ENCODE data around the gene MARS1. TPM values are rescaled to one million over a fixed set of nuclear protein-coding genes. Genes with fewer than 3 reads are reported as not detected.
"Not testable (repeated sequence)": the region's sequence is repeated elsewhere in the genome, so short reads cannot be mapped to it uniquely, and the experiment has no call there.

Gene MARS1
- total RNA-seq = 78.0 TPM

DNA sequence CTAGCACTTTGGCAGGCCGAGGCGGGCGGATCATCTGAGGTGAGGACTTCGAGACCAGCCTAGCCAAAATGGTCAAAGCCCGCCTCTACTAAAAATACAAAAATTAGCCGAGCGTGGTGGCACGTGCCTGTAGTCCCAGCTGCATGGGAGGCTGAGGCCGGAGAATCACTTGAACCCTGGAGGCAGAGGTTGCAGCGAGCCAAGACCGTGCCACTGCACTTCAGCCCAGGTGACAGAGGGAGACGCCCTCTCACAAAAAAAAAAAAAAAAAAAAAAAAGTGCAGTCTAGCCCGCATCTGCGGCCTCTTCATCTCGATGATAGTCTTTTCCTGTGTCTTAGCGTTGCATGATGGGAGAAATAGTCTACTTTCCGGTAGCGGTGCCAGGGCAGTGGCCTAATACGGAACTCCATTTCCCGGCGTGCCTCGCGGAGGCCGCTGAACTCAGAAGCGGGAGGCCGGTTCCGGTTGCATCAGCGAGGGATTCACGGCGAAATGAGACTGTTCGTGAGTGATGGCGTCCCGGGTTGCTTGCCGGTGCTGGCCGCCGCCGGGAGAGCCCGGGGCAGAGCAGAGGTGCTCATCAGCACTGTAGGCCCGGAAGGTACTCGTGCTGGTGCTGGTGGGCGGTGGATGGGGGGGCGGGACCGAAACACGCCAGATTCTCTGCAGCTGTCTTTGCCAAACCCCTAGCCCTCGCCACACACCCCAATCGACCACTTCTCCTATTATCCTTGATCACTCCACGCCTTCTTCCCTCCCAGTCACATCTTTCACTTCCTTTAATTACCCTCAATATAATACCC lies at the start of gene MARS1:
Gene MARS1 (plus strand): TSS at position 472 of the 805 bp plus-strand sequence. CDS start 23 bp downstream, at position 495.
- Histone ChIP-seq H3K36me3 (peaks cover 21 to 23% of the 10 kb centered on the region in 2 donors), H3K27ac (peak within 1 kb of the TSS; percentile 63 to 84), H3K27me3 (no peaks in the 10 kb centered on the region), H3K4me1 (peaks cover 8 to 10% of the 10 kb centered on the region in 2 donors), H3K4me3 (peak within 1 kb of the TSS; percentile 75), H3K9me3 (no peaks in the 10 kb centered on the region)
- intact Hi-C loops (cut with DNase I) = loop anchor here (2.0 kb wide), 2 partner anchors 27 to 33 kb away; partner anchors contain the start of gene DDIT3
- TF ChIP-seq CTCF (IDR thresholded peaks at IDR 0.05) = no peak
- DNase-seq (ENCODE audit: low spot score in 2 of 2) = peak; percentile 82 to 98

DNA sequence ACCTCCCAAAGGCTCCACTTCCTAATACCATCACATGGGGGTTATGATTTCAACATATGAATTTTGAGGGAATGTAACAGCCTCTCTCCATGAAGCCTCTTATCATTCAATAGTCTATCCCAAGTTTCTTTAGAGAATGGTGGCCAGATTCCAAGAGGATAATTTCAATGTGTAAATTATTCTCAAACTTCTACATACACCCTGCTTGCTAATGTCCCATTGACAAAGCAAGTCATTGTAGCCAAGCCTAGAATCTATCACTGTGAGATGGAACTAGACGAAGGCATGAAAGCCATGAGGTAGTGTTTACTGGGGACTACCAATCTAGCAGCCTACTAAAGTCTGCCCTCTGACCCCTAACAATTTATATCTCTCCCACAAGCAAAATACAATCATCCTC lies 49.5 kb upstream of the MARS1 start:
- intact Hi-C loops (cut with DNase I) = no loop called here
- no peak for TF ChIP-seq CTCF (IDR thresholded peaks at IDR 0.05)
- H3K9me3 ChIP-seq = no peaks in the 10 kb centered on the region
- no peaks in the 10 kb centered on the region for H3K27me3 ChIP-seq
- no peak overlapping the region for H3K27ac ChIP-seq
- H3K36me3 ChIP-seq = no peaks in the 10 kb centered on the region
- DNase-seq (ENCODE audit: low spot score in 2 of 2) = no peak
- H3K4me1 ChIP-seq = no peaks in the 10 kb centered on the region
- H3K4me3 ChIP-seq = no peak overlapping the region

DNA sequence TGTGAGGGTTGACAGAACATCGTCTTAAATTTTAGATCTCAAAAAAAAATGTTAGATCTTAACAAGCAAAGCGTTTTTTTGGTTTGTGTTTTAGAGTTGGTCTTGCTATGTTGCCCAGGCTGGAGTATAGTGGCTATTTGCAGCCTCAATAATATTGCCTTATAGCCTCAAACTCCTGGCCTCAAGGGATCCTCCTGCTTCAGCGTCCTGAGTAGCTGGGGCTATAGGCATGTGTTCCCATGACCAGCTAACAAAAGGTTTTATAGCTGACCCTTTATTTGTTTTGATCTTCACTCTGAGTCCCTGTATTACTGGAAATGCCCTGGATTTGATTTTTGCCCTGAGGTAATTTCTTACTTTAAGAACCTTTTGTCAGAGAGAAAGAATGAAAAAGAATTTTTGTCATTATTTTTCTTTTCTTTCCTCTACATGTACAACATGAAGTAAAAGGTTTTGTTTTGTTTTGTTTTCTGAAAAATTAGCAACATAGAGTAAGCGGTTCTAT lies 48.1 kb upstream of the MARS1 start:
- intact Hi-C loops (cut with DNase I) = no loop called here
- no peaks in the 10 kb centered on the region for H3K36me3 ChIP-seq
- H3K4me1 ChIP-seq = no peaks in the 10 kb centered on the region
- no peak overlapping the region for H3K4me3 ChIP-seq
- DNase-seq (ENCODE audit: low spot score in 2 of 2) = no peak
- no peak for TF ChIP-seq CTCF (IDR thresholded peaks at IDR 0.05)
- no peaks in the 10 kb centered on the region for H3K27me3 ChIP-seq
- H3K27ac ChIP-seq = peak overlapping the region; percentile 51 to 65
- H3K9me3 ChIP-seq = no peaks in the 10 kb centered on the region

DNA sequence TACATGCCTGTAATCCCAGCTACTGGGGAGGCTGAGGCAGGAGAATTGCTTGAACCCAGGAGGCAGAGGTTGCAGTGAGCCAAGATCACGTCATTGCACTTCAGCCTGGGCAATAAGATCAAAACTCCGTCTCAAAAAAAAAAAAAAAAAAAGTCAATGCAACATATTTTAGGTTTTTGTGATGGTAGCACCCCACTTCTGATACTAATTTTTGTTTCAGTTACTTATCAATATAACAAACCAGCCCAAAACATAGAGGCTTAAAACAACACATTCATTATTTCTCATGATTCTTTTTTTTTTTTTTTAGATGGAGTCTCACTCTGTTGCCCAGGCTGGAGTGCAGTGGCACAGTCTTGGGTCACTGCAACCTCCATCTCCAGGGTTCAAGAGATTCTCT lies 46.5 kb upstream of the MARS1 start:
- H3K36me3 ChIP-seq; H3K27me3 ChIP-seq; H3K4me3 ChIP-seq; H3K9me3 ChIP-seq; H3K4me1 ChIP-seq; DNase-seq (ENCODE audit: low spot score in 2 of 2); H3K27ac ChIP-seq; intact Hi-C loops (cut with DNase I): not testable (repeated sequence)

- DNase-seq (ENCODE audit: low spot score in 2 of 2) = no peak
- Histone ChIP-seq H3K4me1 (no peaks in the 10 kb centered on the region), H3K4me3 (no peak overlapping the region), H3K27ac (no peak overlapping the region), H3K36me3 (no peaks in the 10 kb centered on the region), H3K27me3 (no peaks in the 10 kb centered on the region), H3K9me3 (no peaks in the 10 kb centered on the region)
- no peak for TF ChIP-seq CTCF (IDR thresholded peaks at IDR 0.05)
- intact Hi-C loops (cut with DNase I) = no loop called here
Observed at GRCh38 chr12:57441846-57442427, 45.9 kb upstream of the MARS1 start.

DNA sequence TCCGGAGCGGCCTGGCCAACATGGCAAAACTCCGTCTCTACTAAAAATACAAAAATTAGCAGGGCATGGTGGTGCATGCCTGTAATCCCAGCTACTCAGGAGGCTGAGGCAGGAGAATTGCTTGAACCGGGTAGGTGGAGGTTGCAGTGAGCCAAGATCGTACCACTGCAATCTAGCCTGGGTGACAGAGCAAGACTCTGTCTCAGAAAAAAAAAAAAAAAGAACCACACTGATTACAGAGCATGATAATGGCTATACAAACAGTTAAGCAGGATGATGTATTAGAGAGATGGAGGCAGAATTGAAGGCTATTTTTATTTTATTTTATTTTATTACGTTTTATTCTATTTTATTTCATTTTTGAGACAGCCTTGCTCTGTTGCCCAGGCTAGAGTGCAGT lies 43.5 kb upstream of the MARS1 start:
- DNase-seq (ENCODE audit: low spot score in 2 of 2); H3K4me3 ChIP-seq; H3K27me3 ChIP-seq; H3K36me3 ChIP-seq; intact Hi-C loops (cut with DNase I); H3K9me3 ChIP-seq; H3K27ac ChIP-seq; H3K4me1 ChIP-seq: not testable (repeated sequence)
